K562 (cell line): ENCODE results near the gene MYO1E. TPM values are rescaled to one million over a fixed set of nuclear protein-coding genes. Genes with fewer than 3 reads are reported as not detected.

Experiments used
- ATF3 ChIP-seq, 2 experiments: fragments of 450-650 bp in 1 of 2; sonication (generic) in 1 of 2; formaldehyde crosslinking in 1 of 2; IDR thresholded peaks in 1 of 2; conservative IDR thresholded peaks in 1 of 2; 2 replicates each; pipeline versions ENCODE4 v1.6.1 to v1.8.1; 2016 to 2023; ENCODE audit warnings: mild to moderate bottlenecking in 2 of 2, moderate library complexity in 2 of 2, inconsistent platforms in 1 of 2, missing genetic modification reagents in 1 of 2
- HMG20A ChIP-seq: fragments of 450-650 bp; formaldehyde crosslinking; conservative IDR thresholded peaks from 2 replicates; pipeline ENCODE4 v1.4.0; 2020; ENCODE audit warnings: mild to moderate bottlenecking, mixed read lengths
- HNRNPH1 ChIP-seq: fragments of 200-400 bp; formaldehyde crosslinking; optimal IDR thresholded peaks from 2 replicates; pipeline ENCODE3; 2017; ENCODE audit warnings: low read depth, mild to moderate bottlenecking, low read length, moderate library complexity
- JUNB ChIP-seq: fragments of 450-650 bp; formaldehyde crosslinking; conservative IDR thresholded peaks from 2 replicates; pipeline ENCODE4 v1.4.0; 2020; ENCODE audit warnings: mild to moderate bottlenecking
- KLF16 ChIP-seq: IDR thresholded peaks from 2 replicates; pipeline ENCODE4 v1.6.1; 2016; ENCODE audit warnings: antibody characterized with exemption
- KLF6 ChIP-seq: fragments of 250-450 bp; sonication (Bioruptor Pico); IDR thresholded peaks from 2 replicates; pipeline ENCODE4 v1.4.0; 2020; ENCODE audit warnings: mild to moderate bottlenecking, moderate library complexity, borderline replicate concordance
- LARP7 ChIP-seq: fragments of 450-650 bp; IDR thresholded peaks from 2 replicates; pipeline ENCODE4 v1.6.1; 2016
- LCOR ChIP-seq: sonication (generic); formaldehyde crosslinking; IDR thresholded peaks from 2 replicates; pipeline ENCODE4 v1.8.0; 2022; ENCODE audit warnings: mild to moderate bottlenecking, missing genetic modification reagents
- MAFG ChIP-seq: fragments of 450-650 bp; conservative IDR thresholded peaks from 2 replicates; pipeline ENCODE4 v1.6.1; 2016; ENCODE audit warnings: missing genetic modification characterization, missing compliant biosample characterization
- MAZ ChIP-seq, 2 experiments: fragments of 450-650 bp in 1 of 2; sonication (generic) in 1 of 2; formaldehyde crosslinking; IDR thresholded peaks in 1 of 2; conservative IDR thresholded peaks in 1 of 2; 2 replicates each; pipeline versions ENCODE4 v1.4.0 to v1.5.0; 2020; ENCODE audit warnings: mild to moderate bottlenecking in 1 of 2, missing genetic modification reagents in 1 of 2
- MECOM ChIP-seq: fragments of 250-450 bp; sonication (Bioruptor Pico); IDR thresholded peaks from 2 replicates; pipeline ENCODE4 v1.8.0; 2022; ENCODE audit warnings: inconsistent platforms
- NCOA4 ChIP-seq: fragments of 450-650 bp; IDR thresholded peaks from 2 replicates; pipeline ENCODE4 v1.6.1; 2018; ENCODE audit warnings: mild to moderate bottlenecking; ENCODE audit not compliant: partially characterized antibody
- NFXL1 ChIP-seq: fragments of 450-650 bp; formaldehyde crosslinking; IDR thresholded peaks from 2 replicates; pipeline ENCODE4 v1.4.0; 2021; ENCODE audit warnings: mild to moderate bottlenecking
- RAD51 ChIP-seq: fragments of 450-650 bp; IDR thresholded peaks from 2 replicates; pipeline ENCODE4 v1.7.1; 2016; ENCODE audit warnings: low read depth, mild to moderate bottlenecking, borderline replicate concordance
- SLC30A9 ChIP-seq: fragments of 250-450 bp; sonication (Bioruptor Pico); IDR thresholded peaks from 2 replicates; pipeline ENCODE4 v1.8.0; 2022; ENCODE audit warnings: mild to moderate bottlenecking, moderate library complexity
- SNRNP70 ChIP-seq: fragments of 200-400 bp; formaldehyde crosslinking; optimal IDR thresholded peaks from 2 replicates; pipeline ENCODE3; 2017; ENCODE audit warnings: low read depth, low read length
- TCF3 ChIP-seq: sonication (generic); formaldehyde crosslinking; IDR thresholded peaks from 2 replicates; pipeline ENCODE4 v1.4.0; 2020; ENCODE audit warnings: mild to moderate bottlenecking, missing genetic modification reagents
- THAP12 ChIP-seq: fragments of 250-450 bp; sonication (Bioruptor Pico); IDR thresholded peaks from 2 replicates; pipeline ENCODE4 v1.9.0; 2021; ENCODE audit warnings: mild to moderate bottlenecking, inconsistent platforms
- ZBTB5 ChIP-seq: fragments of 450-650 bp; IDR thresholded peaks from 2 replicates; pipeline ENCODE4 v1.6.1; 2017; ENCODE audit warnings: antibody characterized with exemption
- ZFX ChIP-seq: sonication (generic); formaldehyde crosslinking; IDR thresholded peaks from 2 replicates; pipeline ENCODE4 v1.8.0; 2022; ENCODE audit warnings: mild to moderate bottlenecking, missing genetic modification reagents, moderate library complexity
- ZNF121 ChIP-seq: sonication (generic); formaldehyde crosslinking; conservative IDR thresholded peaks from 2 replicates; pipeline ENCODE4 v1.8.0; 2022; ENCODE audit warnings: missing genetic modification reagents
- ZNF124 ChIP-seq: sonication (generic); formaldehyde crosslinking; IDR thresholded peaks from 2 replicates; pipeline ENCODE4 v1.8.1; 2022; ENCODE audit warnings: missing genetic modification reagents
- ZNF280B ChIP-seq: fragments of 250-450 bp; sonication (Bioruptor Pico); IDR thresholded peaks from 2 replicates; pipeline ENCODE4 v1.5.1; 2021; ENCODE audit warnings: mild to moderate bottlenecking
- ZNF583 ChIP-seq: fragments of 250-450 bp; sonication (Bioruptor Pico); IDR thresholded peaks from 2 replicates; pipeline ENCODE4 v1.4.0; 2020
- ZNF76 ChIP-seq: fragments of 250-450 bp; sonication (Bioruptor Pico); IDR thresholded peaks from 2 replicates; pipeline ENCODE4 v1.4.0; 2020; ENCODE audit warnings: mild to moderate bottlenecking, moderate library complexity, borderline replicate concordance
- polyA plus RNA-seq, 8 experiments: library from polyadenylated mRNA; depleted of rRNA in 4 of 8; stranded (reverse) in 5 of 8; unstranded in 3 of 8; fragments of >200 nt; fragmentation: Nextera tagmentation in 2 of 8; fragmentation: Illumina TruSeq in 1 of 8; extraction: Ambion mirVana in 2 of 8; extraction: Trizol in 1 of 8; gene quantifications; 2 replicates each; pipeline versions ENCODE4 v1.2.1 to v1.2.3, GENCODE V29; 2011 to 2014; ENCODE audit warnings: inconsistent platforms in 1 of 8, missing spikeins in 1 of 8
- total RNA-seq, 7 experiments: library from RNA; depleted of rRNA in 6 of 7; stranded (reverse); fragments of >200 nt in 6 of 7; fragmentation: Illumina TruSeq in 2 of 7; extraction: Trizol in 2 of 7; gene quantifications; 2 replicates each; pipeline versions ENCODE4 v1.2.1 to v1.2.3, GENCODE V29; 2011 to 2021; ENCODE audit warnings: low replicate concordance in 1 of 7

Gene MYO1E
- total and polyA plus RNA-seq, 9 of the 15 experiments (the other 6 are each of a cell fraction or from before 2014, with no cell fraction given): under 0.01 to 0.44 (median 0.01) TPM; not detected in 6

GRCh38 chr15:59138243-59138642 is 234.4 kb downstream of the MYO1E start (continued):
- no peak for TF ChIP-seq RAD51
- no peak for TF ChIP-seq LARP7
- no peak for TF ChIP-seq ZNF121
- TF ChIP-seq KLF6 (CRISPR knock-in tag): no peak
- TF ChIP-seq SLC30A9 (CRISPR knock-in tag): no peak
- TF ChIP-seq HMG20A (CRISPR knock-in tag): no peak
- TF ChIP-seq ZBTB5: no peak
- no peak for TF ChIP-seq NCOA4
- no peak for TF ChIP-seq ZNF583
- peak; percentile 30 to 45; a peak in 1 of 4 replicates for TF ChIP-seq MAZ (CRISPR knock-in tag; conservative IDR thresholded peaks at IDR 0.05 in 1 of 2, IDR thresholded peaks at IDR 0.05 in 1 of 2)
- TF ChIP-seq ATF3 (IDR thresholded peaks at IDR 0.05): no peak
- TF ChIP-seq ATF3 (CRISPR knock-in tag; conservative IDR thresholded peaks at IDR 0.05): 0 out of 2 replicates have a peak, but pooled peaks have one; percentile 51
- TF ChIP-seq THAP12 (CRISPR knock-in tag): no peak
- no peak for TF ChIP-seq MAFG (tag)
- TF ChIP-seq SNRNP70: no peak
- TF ChIP-seq JUNB (CRISPR knock-in tag): no peak
- TF ChIP-seq TCF3 (CRISPR knock-in tag): no peak
- no peak for TF ChIP-seq LCOR (CRISPR knock-in tag)
- no peak for TF ChIP-seq NFXL1
- TF ChIP-seq MECOM: no peak
- peak; percentile 65; the same call in 1 of the 2 replicates for TF ChIP-seq KLF16
- peak; percentile 48; the same call in 1 of the 2 replicates for TF ChIP-seq ZFX
- no peak for TF ChIP-seq ZNF76 (CRISPR knock-in tag)
- TF ChIP-seq ZNF124 (CRISPR knock-in tag): no peak
- TF ChIP-seq ZNF280B: no peak
- TF ChIP-seq HNRNPH1: no peak
